ENCODE results near the gene OBSCN.

Gene OBSCN

DNA sequence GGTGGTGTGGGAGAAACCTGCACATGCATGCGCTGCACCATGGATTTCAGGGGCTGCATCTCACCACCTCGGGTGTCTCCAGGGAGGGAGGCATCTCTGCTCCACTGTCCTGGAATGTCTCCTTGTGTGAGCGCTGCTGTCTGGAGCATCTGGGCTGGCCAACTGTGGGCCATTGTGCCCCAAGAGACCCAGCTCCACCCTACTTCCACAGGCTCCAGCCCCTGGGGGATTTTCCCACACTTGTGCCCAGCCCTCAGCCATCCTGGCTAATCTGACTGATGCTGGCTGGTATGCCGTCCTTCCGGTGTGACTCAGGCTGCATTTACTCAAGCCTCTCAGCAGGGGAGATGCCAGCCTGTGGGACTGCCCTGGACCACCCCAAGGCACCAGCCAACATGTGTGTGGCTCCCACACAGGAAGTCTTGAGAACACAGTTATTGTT is 136.8 kb downstream of the OBSCN start:
- no peak for DNase-seq (ENCODE audit: low spot score)

GRCh38 chr1:228345201-228345930 is 137.5 kb downstream of the OBSCN start:
- no peak for DNase-seq (ENCODE audit: low spot score)

DNA sequence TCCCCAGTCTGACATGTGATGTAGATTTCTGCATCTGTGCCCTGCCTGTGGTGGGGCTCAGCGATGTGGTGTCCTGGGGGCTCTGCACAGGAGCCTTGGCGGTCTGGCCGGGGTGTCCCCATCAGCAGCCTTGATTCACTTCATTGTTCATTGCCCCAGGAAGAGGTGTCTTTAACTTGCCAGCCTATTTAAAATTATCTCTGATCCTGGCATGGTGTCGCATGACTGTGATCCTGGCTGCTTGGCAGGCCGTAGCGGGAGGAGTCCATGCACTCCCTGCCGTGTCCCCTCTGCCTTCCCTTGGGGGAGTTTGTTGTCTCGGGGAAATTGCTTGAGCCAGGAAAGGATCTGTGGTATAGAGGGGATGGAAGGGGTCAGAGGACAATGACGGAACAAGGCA is 138.9 kb downstream of the OBSCN start:
- DNase-seq (ENCODE audit: low spot score) = no peak

GRCh38 chr1:228347181-228347580 is 139.3 kb downstream of the OBSCN start:
- no peak for DNase-seq (ENCODE audit: low spot score)

- DNase-seq (ENCODE audit: low spot score) = no peak
Observed at GRCh38 chr1:228348708-228349467, 141.0 kb downstream of the OBSCN start.

GRCh38 chr1:228349701-228350171 is 141.9 kb downstream of the OBSCN start:
- no peak for DNase-seq (ENCODE audit: low spot score)

DNA sequence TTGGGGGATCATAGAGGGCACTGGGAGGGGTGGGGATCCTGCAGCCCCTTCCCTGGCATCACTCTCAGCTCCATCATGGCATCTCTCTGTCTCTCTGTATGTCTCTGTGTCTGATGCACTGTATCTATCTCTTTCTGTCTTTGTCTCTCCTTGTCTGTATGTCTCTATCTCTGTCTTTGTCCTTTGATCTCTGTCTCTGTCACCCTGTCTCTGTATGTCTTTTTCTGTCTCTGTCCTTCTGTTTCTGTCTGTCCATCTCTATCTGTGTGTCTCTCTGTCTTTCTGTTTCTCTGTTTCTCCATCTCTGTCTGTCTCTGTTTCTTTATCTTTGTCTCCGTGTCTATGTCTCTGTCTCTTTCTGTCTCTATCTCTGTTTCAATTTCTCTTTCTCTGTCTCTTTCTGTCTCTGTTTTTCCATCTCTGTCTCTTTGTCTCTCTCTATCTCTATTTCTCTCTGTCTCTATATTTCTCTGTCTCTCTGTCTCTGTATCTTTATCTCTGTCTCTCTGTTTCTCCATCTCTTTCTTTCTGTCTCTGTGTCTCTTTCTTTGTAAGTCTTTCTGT is 142.4 kb downstream of the OBSCN start:
- no peak for DNase-seq (ENCODE audit: low spot score)

GRCh38 chr1:228350831-228351781 is 143.3 kb downstream of the OBSCN start:
- DNase-seq (ENCODE audit: low spot score) = no peak

- DNase-seq (ENCODE audit: low spot score) = no peak
Observed at GRCh38 chr1:228351850-228352249, 144.0 kb downstream of the OBSCN start.

- no peak for DNase-seq (ENCODE audit: low spot score)
Observed at GRCh38 chr1:228352677-228353481, 145.0 kb downstream of the OBSCN start.

GRCh38 chr1:228353601-228354371 is 145.9 kb downstream of the OBSCN start:
- no peak for DNase-seq (ENCODE audit: low spot score)

DNA sequence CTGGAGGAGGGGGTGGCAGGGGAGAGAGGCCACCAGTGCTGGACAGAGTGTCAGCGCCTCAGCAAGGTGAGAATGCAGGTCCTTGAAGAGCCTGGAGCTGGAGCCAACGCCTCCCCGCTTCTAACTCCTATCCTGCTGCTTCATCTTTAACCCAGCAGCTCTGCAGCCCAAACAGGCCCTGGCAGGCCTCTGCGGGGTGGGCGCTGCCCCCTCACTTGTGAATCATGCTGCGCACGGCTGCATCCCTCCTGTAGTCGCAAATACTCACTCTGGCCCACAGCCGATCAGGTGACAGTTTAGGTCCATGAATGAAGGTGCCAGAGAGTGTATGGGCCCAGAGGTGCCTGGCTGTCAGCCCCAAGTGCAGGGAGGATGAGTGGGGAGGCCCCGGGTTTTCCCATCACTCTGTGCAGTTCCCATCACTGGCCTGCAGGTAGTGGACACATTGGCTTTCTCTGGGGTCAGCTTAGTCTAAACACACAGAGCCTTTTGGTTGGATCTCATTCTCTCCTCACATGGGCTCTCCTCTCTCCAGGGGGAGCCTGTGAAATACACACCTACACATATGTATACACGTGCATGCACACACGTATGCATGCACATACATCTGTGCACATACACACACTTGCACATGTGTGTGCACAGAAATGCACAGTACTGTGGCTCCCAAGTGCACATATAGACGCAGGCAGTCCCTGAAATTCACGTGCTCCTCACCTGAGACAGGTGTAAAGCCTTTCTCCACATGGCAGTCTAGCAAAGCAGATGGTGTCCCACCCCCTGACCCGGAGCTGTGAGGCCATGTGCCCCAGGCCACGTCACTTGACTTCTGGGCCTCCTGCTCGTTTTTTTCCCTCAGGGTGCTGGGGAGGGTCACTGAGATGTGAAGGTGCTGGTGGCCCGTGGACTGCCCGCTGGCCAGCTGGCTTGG is 146.8 kb downstream of the OBSCN start:
- DNase-seq (ENCODE audit: low spot score) = no peak

GRCh38 chr1:228356897-228357680 is 149.2 kb downstream of the OBSCN start:
- no peak for DNase-seq (ENCODE audit: low spot score)

DNA sequence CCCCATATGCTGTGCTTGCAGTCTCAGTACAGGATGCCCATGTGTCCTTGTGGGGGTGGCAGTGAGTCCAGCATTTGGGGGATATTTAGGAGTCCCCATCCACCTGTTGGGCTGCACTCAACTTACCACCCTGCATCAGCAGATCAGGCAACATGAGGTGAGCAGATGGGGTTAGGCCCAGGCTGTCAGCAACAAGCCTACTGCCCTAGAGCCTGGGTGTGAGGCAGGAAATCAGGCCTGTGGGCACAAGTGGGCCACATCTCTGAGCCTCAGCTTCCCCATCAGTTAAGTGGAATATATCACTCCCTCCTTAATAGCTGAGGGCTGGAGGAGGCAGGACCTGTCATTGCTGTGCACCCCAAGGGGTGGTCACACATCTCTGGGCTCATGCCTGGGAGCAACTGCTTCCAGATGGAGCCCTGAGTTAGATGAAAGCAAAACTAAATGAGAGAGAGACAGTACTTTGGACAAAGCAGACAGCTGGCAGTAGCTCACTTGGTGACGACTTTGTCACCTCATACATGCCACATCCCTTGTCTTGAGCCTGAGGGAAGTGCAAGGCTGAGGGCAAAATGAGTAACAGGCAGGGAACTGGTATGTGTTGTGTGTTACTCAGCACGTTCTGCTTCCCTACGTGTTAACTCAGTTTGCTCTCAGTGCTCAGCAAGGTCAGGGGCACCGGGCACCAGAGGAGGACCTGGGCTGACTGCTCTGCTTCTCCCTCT is 150.4 kb downstream of the OBSCN start:
- DNase-seq (ENCODE audit: low spot score) = no peak

DNA sequence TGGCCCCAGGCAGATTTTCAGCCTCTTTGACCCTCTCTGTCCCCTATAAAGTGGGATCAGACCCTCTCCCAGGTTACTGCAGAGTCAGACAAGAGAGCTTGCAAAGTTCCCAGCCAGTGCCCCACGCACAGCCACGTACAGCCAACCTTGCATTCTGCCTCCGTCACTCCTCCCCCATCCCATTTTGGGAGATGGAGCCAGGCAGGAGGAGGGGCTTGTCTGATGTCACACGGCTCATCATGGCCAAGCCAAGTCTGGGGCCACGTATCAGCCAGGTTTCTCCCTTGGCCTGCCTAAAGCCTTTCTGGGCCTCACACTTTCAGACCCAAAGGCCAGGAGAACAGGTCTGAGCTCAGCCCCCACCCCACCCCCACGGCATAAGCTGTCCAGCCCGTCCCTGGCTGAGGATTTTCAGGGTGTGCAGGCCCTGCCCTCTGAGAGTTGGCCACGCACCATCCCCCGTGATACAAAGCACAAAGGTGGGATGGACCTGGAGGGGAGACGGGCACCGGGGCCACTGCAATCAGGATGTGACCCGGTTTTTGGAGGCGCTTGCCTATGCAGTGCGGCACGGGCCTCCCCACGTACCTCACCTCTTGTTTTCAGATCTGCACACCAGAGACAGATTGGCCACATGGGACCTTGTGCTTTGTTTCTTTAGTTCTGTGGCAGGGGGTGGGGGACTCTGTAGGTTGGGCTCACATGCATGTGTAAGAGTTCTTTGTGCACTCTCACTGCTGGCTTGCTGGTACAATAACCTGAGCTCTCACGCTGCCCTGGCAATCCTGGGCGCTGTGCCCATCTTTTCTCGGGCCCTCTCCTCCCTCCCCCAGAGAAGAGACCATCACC is 151.1 kb downstream of the OBSCN start:
- no peak for DNase-seq (ENCODE audit: low spot score)
